Nephron progenitor cell (in vitro differentiated cells): Measurements from ENCODE around the gene FGF12.

Source experiments
- DNase-seq: peaks from one replicate; pipeline ENCODE4 v3.0.0; 2021
- H3K27ac Mint-ChIP-seq: 2 replicates; pipeline ENCODE4 v1.8.0; 2021; ENCODE audit warnings: mild to moderate bottlenecking, moderate library complexity, mixed read lengths
- H3K27me3 Mint-ChIP-seq: 2 replicates; pipeline ENCODE4 v1.8.0; 2021; ENCODE audit warnings: mild to moderate bottlenecking, low read depth, mixed read lengths; ENCODE audit not compliant: poor library complexity
- H3K36me3 Mint-ChIP-seq: 2 replicates; pipeline ENCODE4 v1.8.0; 2021; ENCODE audit warnings: low read depth, mixed read lengths
- H3K4me1 Mint-ChIP-seq: 2 replicates; pipeline ENCODE4 v1.8.0; 2021; ENCODE audit warnings: mixed read lengths
- H3K4me3 Mint-ChIP-seq: 2 replicates; pipeline ENCODE4 v1.8.0; 2021; ENCODE audit warnings: mild to moderate bottlenecking, moderate library complexity, mixed read lengths
- H3K9me3 Mint-ChIP-seq: 2 replicates; pipeline ENCODE4 v1.8.0; 2021; ENCODE audit warnings: mild to moderate bottlenecking, moderate library complexity, mixed read lengths
- CTCF ChIP-seq: fragments of 200-600 bp; sonication (generic); IDR thresholded peaks from 2 replicates; pipeline ENCODE4 v1.5.0; 2021; ENCODE audit warnings: antibody characterized with exemption

FGF12 gene

GRCh38 chr3:192445770-192446644 lies 281.3 kb downstream of the FGF12 start:
- Mint-ChIP-seq H3K36me3 (no peaks in the 10 kb centered on the region), H3K4me1 (peaks cover 6% of the 10 kb centered on the region), H3K9me3 (no peaks in the 10 kb centered on the region), H3K27me3 (peaks cover 12% of the 10 kb centered on the region), H3K4me3 (no peak overlapping the region), H3K27ac (no peak overlapping the region)
- peak; percentile 4 for DNase-seq
- TF ChIP-seq CTCF = no peak

- H3K27ac Mint-ChIP-seq = no peak overlapping the region
- TF ChIP-seq CTCF = peak; percentile 21
- peaks cover 6% of the 10 kb centered on the region for H3K4me1 Mint-ChIP-seq
- no peaks in the 10 kb centered on the region for H3K36me3 Mint-ChIP-seq
- DNase-seq = no peak
- no peak overlapping the region for H3K4me3 Mint-ChIP-seq
- H3K9me3 Mint-ChIP-seq = no peaks in the 10 kb centered on the region
- H3K27me3 Mint-ChIP-seq = peaks cover 12% of the 10 kb centered on the region
These were observed 282.6 kb downstream of the FGF12 start for GRCh38 chr3:192444791-192445106.

- peak; percentile 100 for TF ChIP-seq CTCF
- peaks cover 6% of the 10 kb centered on the region for H3K4me1 Mint-ChIP-seq
- H3K9me3 Mint-ChIP-seq = no peaks in the 10 kb centered on the region
- H3K27me3 Mint-ChIP-seq = peaks cover 12% of the 10 kb centered on the region
- H3K27ac Mint-ChIP-seq = no peak overlapping the region
- no peak overlapping the region for H3K4me3 Mint-ChIP-seq
- H3K36me3 Mint-ChIP-seq = no peaks in the 10 kb centered on the region
- DNase-seq = peak; percentile 79
These were observed 283.1 kb downstream of the FGF12 start for GRCh38 chr3:192444096-192444790.

- Mint-ChIP-seq H3K4me1 (no peaks in the 10 kb centered on the region), H3K27ac (no peak overlapping the region), H3K4me3 (no peak overlapping the region), H3K27me3 (peaks cover 12% of the 10 kb centered on the region), H3K36me3 (no peaks in the 10 kb centered on the region), H3K9me3 (no peaks in the 10 kb centered on the region)
- TF ChIP-seq CTCF = no peak
- no peak for DNase-seq
These were observed 292.1 kb downstream of the FGF12 start for GRCh38 chr3:192435241-192435640.

- no peaks in the 10 kb centered on the region for H3K36me3 Mint-ChIP-seq
- DNase-seq = no peak
- H3K27me3 Mint-ChIP-seq = peaks cover 16% of the 10 kb centered on the region
- no peak overlapping the region for H3K27ac Mint-ChIP-seq
- no peaks in the 10 kb centered on the region for H3K4me1 Mint-ChIP-seq
- no peaks in the 10 kb centered on the region for H3K9me3 Mint-ChIP-seq
- H3K4me3 Mint-ChIP-seq = no peak overlapping the region
- TF ChIP-seq CTCF = no peak
These were observed 293.2 kb downstream of the FGF12 start for GRCh38 chr3:192434186-192434585.
